Measurements from ENCODE around the gene CDCP1.

DNA sequence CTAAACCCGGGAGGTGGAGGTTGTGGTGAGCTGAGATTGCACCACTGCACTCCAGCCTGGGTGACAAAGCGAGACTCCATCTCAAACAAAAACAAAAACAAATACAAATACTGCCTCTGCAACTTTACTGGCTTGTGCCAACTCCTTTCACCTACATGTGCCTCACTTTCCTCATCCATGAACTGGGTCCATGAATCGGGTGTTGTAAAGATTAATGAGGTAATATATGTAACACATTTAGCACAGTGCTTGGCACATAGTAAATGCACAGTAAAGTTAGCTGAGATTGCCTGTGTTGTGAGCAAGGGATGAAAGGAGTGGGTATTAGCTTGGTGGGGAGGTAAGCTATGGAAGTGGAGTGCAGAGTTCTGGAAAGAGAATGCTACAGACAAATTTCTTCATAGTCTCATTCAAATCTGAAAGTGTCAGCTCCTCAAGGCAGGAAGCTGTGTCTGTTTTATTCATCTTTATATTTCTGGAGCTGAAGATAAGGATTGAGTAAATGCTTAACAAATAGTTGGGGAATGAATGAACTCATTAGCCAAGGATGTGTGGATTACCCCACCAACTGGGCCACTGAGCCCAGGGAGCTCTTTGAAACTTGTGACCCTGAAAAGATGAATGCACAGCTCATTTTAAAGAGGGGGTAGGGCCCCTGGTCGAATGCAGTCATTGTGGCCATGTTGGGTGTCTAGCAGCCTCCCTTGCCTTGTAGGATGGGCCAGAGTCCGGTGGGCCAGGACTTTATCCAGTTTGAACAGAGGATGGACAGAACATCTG, 7.7 kb upstream of the CDCP1 start:
- TF ChIP-seq, protein P1, sequence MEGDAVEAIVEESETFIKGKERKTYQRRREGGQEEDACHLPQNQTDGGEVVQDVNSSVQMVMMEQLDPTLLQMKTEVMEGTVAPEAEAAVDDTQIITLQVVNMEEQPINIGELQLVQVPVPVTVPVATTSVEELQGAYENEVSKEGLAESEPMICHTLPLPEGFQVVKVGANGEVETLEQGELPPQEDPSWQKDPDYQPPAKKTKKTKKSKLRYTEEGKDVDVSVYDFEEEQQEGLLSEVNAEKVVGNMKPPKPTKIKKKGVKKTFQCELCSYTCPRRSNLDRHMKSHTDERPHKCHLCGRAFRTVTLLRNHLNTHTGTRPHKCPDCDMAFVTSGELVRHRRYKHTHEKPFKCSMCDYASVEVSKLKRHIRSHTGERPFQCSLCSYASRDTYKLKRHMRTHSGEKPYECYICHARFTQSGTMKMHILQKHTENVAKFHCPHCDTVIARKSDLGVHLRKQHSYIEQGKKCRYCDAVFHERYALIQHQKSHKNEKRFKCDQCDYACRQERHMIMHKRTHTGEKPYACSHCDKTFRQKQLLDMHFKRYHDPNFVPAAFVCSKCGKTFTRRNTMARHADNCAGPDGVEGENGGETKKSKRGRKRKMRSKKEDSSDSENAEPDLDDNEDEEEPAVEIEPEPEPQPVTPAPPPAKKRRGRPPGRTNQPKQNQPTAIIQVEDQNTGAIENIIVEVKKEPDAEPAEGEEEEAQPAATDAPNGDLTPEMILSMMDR (conservative IDR thresholded peaks at IDR 0.05) = no peak
- TF ChIP-seq ZFX (IDR thresholded peaks at IDR 0.05) = no peak
